RWPE2 (cell line): ENCODE data around the gene CDH4.

Experiments
- ATAC-seq: fragments of 200-7000 bp; cut with Tn5 transposase; 3 replicates; pipeline ENCODE4 v1.9.1; 2021; ENCODE audit warnings: low read depth
- DNase-seq: peaks from one replicate; pipeline ENCODE4 v3.0.0-alpha.2; 2020; ENCODE audit warnings: low spot score
- H3K27ac ChIP-seq: fragments of 450-650 bp; 2 replicates; pipeline ENCODE4 v1.5.1; 2017; ENCODE audit warnings: mild to moderate bottlenecking; ENCODE audit not compliant: poor library complexity, severe bottlenecking
- H3K27me3 ChIP-seq: fragments of 250-450 bp; sonication (Bioruptor Pico); 2 replicates; pipeline ENCODE4 v1.5.1; 2021; ENCODE audit warnings: mild to moderate bottlenecking, moderate library complexity; ENCODE audit not compliant: insufficient read depth, poor library complexity, severe bottlenecking
- H3K36me3 ChIP-seq: fragments of 250-450 bp; sonication (Bioruptor Pico); 2 replicates; pipeline ENCODE4 v1.5.1; 2020; ENCODE audit warnings: low read depth, mild to moderate bottlenecking, moderate library complexity
- H3K4me1 ChIP-seq: fragments of 250-450 bp; sonication (Bioruptor Pico); 2 replicates; pipeline ENCODE4 v1.5.1; 2021; ENCODE audit warnings: mild to moderate bottlenecking, moderate library complexity; ENCODE audit not compliant: insufficient read depth, poor library complexity, severe bottlenecking
- H3K4me3 ChIP-seq: fragments of 250-450 bp; sonication (Bioruptor Pico); 2 replicates; pipeline ENCODE4 v1.5.1; 2021; ENCODE audit warnings: mild to moderate bottlenecking, moderate library complexity; ENCODE audit not compliant: severe bottlenecking
- H3K9me3 ChIP-seq: fragments of 250-450 bp; sonication (Bioruptor Pico); 2 replicates; pipeline ENCODE4 v1.5.1; 2021; ENCODE audit warnings: mild to moderate bottlenecking, moderate library complexity; ENCODE audit not compliant: severe bottlenecking
- TF ChIP-seq, protein P1 (sequence below): fragments of 450-650 bp; IDR thresholded peaks from one replicate; pipeline ENCODE4 v1.5.1; 2017; ENCODE audit warnings: mild to moderate bottlenecking, moderate library complexity; ENCODE audit not compliant: poor library complexity, severe bottlenecking

Gene CDH4

GRCh38 chr20:61359254-61359653 is 107.2 kb downstream of the CDH4 start:
- Histone ChIP-seq H3K27ac (no peak overlapping the region), H3K27me3 (no peaks in the 10 kb centered on the region), H3K4me3 (no peak overlapping the region), H3K9me3 (no peaks in the 10 kb centered on the region), H3K36me3 (peaks cover 53% of the 10 kb centered on the region), H3K4me1 (peaks cover under 1% of the 10 kb centered on the region)
- peak; percentile 85 for DNase-seq
- ATAC-seq = no peak
- TF ChIP-seq, protein P1, sequence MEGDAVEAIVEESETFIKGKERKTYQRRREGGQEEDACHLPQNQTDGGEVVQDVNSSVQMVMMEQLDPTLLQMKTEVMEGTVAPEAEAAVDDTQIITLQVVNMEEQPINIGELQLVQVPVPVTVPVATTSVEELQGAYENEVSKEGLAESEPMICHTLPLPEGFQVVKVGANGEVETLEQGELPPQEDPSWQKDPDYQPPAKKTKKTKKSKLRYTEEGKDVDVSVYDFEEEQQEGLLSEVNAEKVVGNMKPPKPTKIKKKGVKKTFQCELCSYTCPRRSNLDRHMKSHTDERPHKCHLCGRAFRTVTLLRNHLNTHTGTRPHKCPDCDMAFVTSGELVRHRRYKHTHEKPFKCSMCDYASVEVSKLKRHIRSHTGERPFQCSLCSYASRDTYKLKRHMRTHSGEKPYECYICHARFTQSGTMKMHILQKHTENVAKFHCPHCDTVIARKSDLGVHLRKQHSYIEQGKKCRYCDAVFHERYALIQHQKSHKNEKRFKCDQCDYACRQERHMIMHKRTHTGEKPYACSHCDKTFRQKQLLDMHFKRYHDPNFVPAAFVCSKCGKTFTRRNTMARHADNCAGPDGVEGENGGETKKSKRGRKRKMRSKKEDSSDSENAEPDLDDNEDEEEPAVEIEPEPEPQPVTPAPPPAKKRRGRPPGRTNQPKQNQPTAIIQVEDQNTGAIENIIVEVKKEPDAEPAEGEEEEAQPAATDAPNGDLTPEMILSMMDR = no peak

DNA sequence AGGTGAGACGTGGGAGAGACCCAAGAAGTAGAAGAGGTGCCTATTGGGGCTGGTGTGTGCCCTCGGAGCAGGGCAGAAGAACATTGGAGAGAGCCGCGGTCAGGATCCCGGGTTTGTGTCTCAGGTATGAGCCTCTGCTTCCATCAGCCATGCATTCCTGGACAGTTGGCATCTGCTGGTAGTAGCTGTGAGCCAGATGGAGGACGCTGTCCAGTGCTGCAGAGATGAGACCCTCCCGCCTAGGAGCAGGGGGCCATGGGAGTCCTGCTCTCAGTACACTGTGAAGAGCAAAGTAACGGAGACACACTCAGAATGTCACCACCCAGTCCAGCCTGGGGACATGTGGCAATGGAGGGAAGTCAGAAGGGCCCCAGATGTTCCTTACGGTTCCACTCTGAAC is 108.2 kb downstream of the CDH4 start:
- ATAC-seq = no peak

DNA sequence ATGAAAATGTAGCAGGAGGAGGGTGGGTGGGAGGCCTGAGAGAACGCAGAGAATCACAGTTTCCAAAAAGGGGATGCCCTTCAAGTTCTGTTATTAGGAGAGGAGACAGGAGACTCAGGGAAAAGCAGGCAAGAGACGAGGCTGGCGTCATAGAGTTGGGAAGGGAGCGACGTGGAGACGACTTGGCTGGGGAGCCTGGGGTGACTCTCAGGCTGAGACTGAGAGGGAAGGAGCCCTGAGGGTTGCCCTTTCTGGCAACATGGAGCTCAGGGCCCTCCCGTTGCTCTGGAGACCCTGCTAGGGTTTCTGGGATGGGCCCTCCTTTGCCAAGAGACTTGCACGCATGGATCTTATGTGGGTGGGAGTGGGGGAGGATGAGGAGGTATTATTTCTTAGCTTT is 108.9 kb downstream of the CDH4 start:
- no peaks in the 10 kb centered on the region for H3K27me3 ChIP-seq
- H3K4me3 ChIP-seq = no peak overlapping the region
- peak; percentile 72 for DNase-seq
- no peaks in the 10 kb centered on the region for H3K9me3 ChIP-seq
- ATAC-seq = no peak
- peaks cover 58% of the 10 kb centered on the region for H3K36me3 ChIP-seq
- H3K27ac ChIP-seq = no peak overlapping the region
- no peaks in the 10 kb centered on the region for H3K4me1 ChIP-seq
- TF ChIP-seq, protein P1 = no peak

More for the DNA sequence above, 108.2 kb downstream of the CDH4 start:
- no peak overlapping the region for H3K27ac ChIP-seq
- peaks cover 57% of the 10 kb centered on the region for H3K36me3 ChIP-seq
- H3K4me1 ChIP-seq = no peaks in the 10 kb centered on the region
- H3K27me3 ChIP-seq = no peaks in the 10 kb centered on the region
- H3K4me3 ChIP-seq = no peak overlapping the region
- DNase-seq = peak; percentile 76
- TF ChIP-seq, protein P1 = no peak
- H3K9me3 ChIP-seq = no peaks in the 10 kb centered on the region

- ATAC-seq (no peak), DNase-seq (peak; percentile 77)
- Histone ChIP-seq H3K4me3 (no peak overlapping the region), H3K36me3 (peaks cover 53% of the 10 kb centered on the region), H3K4me1 (no peaks in the 10 kb centered on the region), H3K27me3 (no peaks in the 10 kb centered on the region), H3K9me3 (no peaks in the 10 kb centered on the region), H3K27ac (no peak overlapping the region)
- TF ChIP-seq, protein P1 = no peak
Observed at GRCh38 chr20:61361501-61361900, 109.4 kb downstream of the CDH4 start.

- ATAC-seq = no peak
- TF ChIP-seq, protein P1 = no peak
- Histone ChIP-seq H3K9me3 (no peaks in the 10 kb centered on the region), H3K27ac (no peak overlapping the region), H3K27me3 (no peaks in the 10 kb centered on the region), H3K4me3 (no peak overlapping the region), H3K4me1 (no peaks in the 10 kb centered on the region), H3K36me3 (peaks cover 33% of the 10 kb centered on the region)
- peak; percentile 78 for DNase-seq
Observed at GRCh38 chr20:61364147-61364546, 112.1 kb downstream of the CDH4 start.
